DOHH2 (cell line): ENCODE results near the gene SOWAHC.

Experiments used
- EZH2phosphoT487 ChIP-seq: fragments of 200-600 bp; sonication (generic); IDR thresholded peaks from 2 replicates; pipeline ENCODE4 v1.6.1; 2017; ENCODE audit warnings: borderline replicate concordance, mild to moderate bottlenecking, antibody characterized with exemption, low read length, moderate library complexity, mixed read lengths
- TF ChIP-seq, protein P1 (sequence below): fragments of 200-600 bp; sonication (generic); IDR thresholded peaks from one replicate; pipeline ENCODE4 v1.5.1; 2014; ENCODE audit warnings: antibody characterized with exemption, mild to moderate bottlenecking, low read depth, low read length; ENCODE audit not compliant: poor library complexity, severe bottlenecking

- TF ChIP-seq, protein P1, sequence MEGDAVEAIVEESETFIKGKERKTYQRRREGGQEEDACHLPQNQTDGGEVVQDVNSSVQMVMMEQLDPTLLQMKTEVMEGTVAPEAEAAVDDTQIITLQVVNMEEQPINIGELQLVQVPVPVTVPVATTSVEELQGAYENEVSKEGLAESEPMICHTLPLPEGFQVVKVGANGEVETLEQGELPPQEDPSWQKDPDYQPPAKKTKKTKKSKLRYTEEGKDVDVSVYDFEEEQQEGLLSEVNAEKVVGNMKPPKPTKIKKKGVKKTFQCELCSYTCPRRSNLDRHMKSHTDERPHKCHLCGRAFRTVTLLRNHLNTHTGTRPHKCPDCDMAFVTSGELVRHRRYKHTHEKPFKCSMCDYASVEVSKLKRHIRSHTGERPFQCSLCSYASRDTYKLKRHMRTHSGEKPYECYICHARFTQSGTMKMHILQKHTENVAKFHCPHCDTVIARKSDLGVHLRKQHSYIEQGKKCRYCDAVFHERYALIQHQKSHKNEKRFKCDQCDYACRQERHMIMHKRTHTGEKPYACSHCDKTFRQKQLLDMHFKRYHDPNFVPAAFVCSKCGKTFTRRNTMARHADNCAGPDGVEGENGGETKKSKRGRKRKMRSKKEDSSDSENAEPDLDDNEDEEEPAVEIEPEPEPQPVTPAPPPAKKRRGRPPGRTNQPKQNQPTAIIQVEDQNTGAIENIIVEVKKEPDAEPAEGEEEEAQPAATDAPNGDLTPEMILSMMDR: no peak
- no peak for TF ChIP-seq EZH2phosphoT487
Measured at GRCh38 chr2:109631741-109632140, 17.6 kb downstream of the SOWAHC start.
